ENCODE data around the gene SPATA6. TPM values are rescaled to one million over a fixed set of nuclear protein-coding genes. Genes with fewer than 3 reads are reported as not detected.
"Not testable (repeated sequence)": the region's sequence is repeated elsewhere in the genome, so short reads cannot be mapped to it uniquely, and the experiment has no call there.

SPATA6 gene
- polyA plus RNA-seq, 2 of the 4 experiments (the other 2 are of a cell fraction): 2.3 to 3.5 TPM

- CTCF ChIA-PET: no interaction called here
- ATAC-seq: no peak
Measured at GRCh38 chr1:48332115-48332514, 139.9 kb downstream of the SPATA6 start.

GRCh38 chr1:48329905-48330304, 142.1 kb downstream of the SPATA6 start:
- TF ChIP-seq EP300 (IDR thresholded peaks at IDR 0.05) (no peak), NR3C1 (IDR thresholded peaks at IDR 0.05) (no peak), HOXB13 (CRISPR knock-in tag; IDR thresholded peaks at IDR 0.05; ENCODE audit: low read depth) (no peak), SREBF2 (IDR thresholded peaks at IDR 0.05) (no peak), FOSB (CRISPR knock-in tag; IDR thresholded peaks at IDR 0.05) (no peak), ZFP36 (IDR thresholded peaks at IDR 0.05; ENCODE audit: borderline replicate concordance, partially characterized antibody) (no peak), CHD2 (IDR thresholded peaks at IDR 0.05; ENCODE audit: low read length, partially characterized antibody) (no peak), HMGXB4 (CRISPR knock-in tag; IDR thresholded peaks at IDR 0.05; ENCODE audit: borderline replicate concordance) (no peak), POLR2AphosphoS2 (conservative IDR thresholded peaks at IDR 0.05; ENCODE audit: low read length) (no peak), EHF (CRISPR knock-in tag; IDR thresholded peaks at IDR 0.05) (no peak)
- ATAC-seq (no peak), DNase-seq (ENCODE audit: low read depth in 1 of 2, low spot score in 1 of 2) (no peak), FAIRE-seq (no peak)
- WGBS (ENCODE audit: missing lambda C conversion rate): 26% methylated on average over 2 of the region's 2 CpGs
- no peak overlapping the region for H3K4me3 ChIP-seq
- ChIA-PET POLR2A (no interaction called here), CTCF (no interaction called here)
- no peak overlapping the region for H3K4me2 ChIP-seq
- no peaks in the 10 kb centered on the region for H3K9me3 ChIP-seq
- H3K4me1 ChIP-seq: no peaks in the 10 kb centered on the region
- H3K27ac ChIP-seq: no peak overlapping the region

More at GRCh38 chr1:48332115-48332514, 139.9 kb downstream of the SPATA6 start:
- FAIRE-seq (no peak), DNase-seq (ENCODE audit: low read depth in 1 of 2, low spot score in 1 of 2) (no peak)
- TF ChIP-seq ZC3H11A (IDR thresholded peaks at IDR 0.05): no peak
- Histone ChIP-seq H3K4me2 (no peak overlapping the region), H3K4me1 (no peaks in the 10 kb centered on the region), H3K27ac (no peak overlapping the region), H3K9me3 (no peaks in the 10 kb centered on the region), H3K4me3 (no peak overlapping the region)
- POLR2A ChIA-PET: no interaction called here
- WGBS (ENCODE audit: missing lambda C conversion rate): 2% methylated on average over 2 of the region's 2 CpGs

- TF ChIP-seq BCL3 (IDR thresholded peaks at IDR 0.05): no peak
- TF ChIP-seq EP300 (IDR thresholded peaks at IDR 0.05): no peak
- ChIA-PET POLR2A (no interaction called here), CTCF (no interaction called here)
- no peaks in the 10 kb centered on the region for H3K9me3 ChIP-seq
- ATAC-seq (no peak), FAIRE-seq (no peak), DNase-seq (ENCODE audit: low read depth in 1 of 2, low spot score in 1 of 2) (no peak)
- no peaks in the 10 kb centered on the region for H3K4me1 ChIP-seq
- H3K27ac ChIP-seq: no peak overlapping the region
- H3K4me3 ChIP-seq: no peak overlapping the region
- WGBS (ENCODE audit: missing lambda C conversion rate): 20% methylated on average over 6 of the region's 7 CpGs
- H3K4me2 ChIP-seq: no peak overlapping the region
Measured at GRCh38 chr1:48329486-48329885, 142.5 kb downstream of the SPATA6 start.

GRCh38 chr1:48311829-48312228, 160.2 kb downstream of the SPATA6 start:
- DNase-seq (ENCODE audit: low read depth in 1 of 2, low spot score in 1 of 2); H3K9me3 ChIP-seq; H3K27ac ChIP-seq; CTCF ChIA-PET; H3K4me3 ChIP-seq; ATAC-seq; FAIRE-seq; H3K4me2 ChIP-seq; H3K4me1 ChIP-seq; POLR2A ChIA-PET: not testable (repeated sequence)
- WGBS (ENCODE audit: missing lambda C conversion rate): 28% methylated on average over 9 of the region's 11 CpGs

GRCh38 chr1:48309564-48310082, 162.4 kb downstream of the SPATA6 start:
- POLR2A ChIA-PET: no interaction called here
- peak; percentile 39 for TF ChIP-seq MAFK (IDR thresholded peaks at IDR 0.05; ENCODE audit: partially characterized antibody)
- no peak for TF ChIP-seq KDM1A (IDR thresholded peaks at IDR 0.05; ENCODE audit: low read depth)
- Histone ChIP-seq H3K4me3 (no peak overlapping the region), H3K27ac (no peak overlapping the region), H3K9me3 (no peaks in the 10 kb centered on the region), H3K4me1 (no peaks in the 10 kb centered on the region), H3K4me2 (no peak overlapping the region)
- WGBS (ENCODE audit: missing lambda C conversion rate): 8% methylated on average over 2 of the region's 2 CpGs
- CTCF ChIA-PET: no interaction called here
- ATAC-seq: no peak
- peak in 1 of 2 experiments; percentile 2 for DNase-seq (ENCODE audit: low read depth in 1 of 2, low spot score in 1 of 2)
- no peak for FAIRE-seq

All from A549 (cell line).